H1 (cell line): ENCODE data around the gene TWF2.

Experiments used
- BCL11A ChIP-seq, 2 experiments: IDR thresholded peaks; one replicate each; pipeline ENCODE4 v1.6.1; 2011; ENCODE audit warnings: low read depth in 2 of 2, low read length in 2 of 2, mild to moderate bottlenecking in 2 of 2
- EGR1 ChIP-seq: IDR thresholded peaks from 2 replicates; pipeline ENCODE4 v1.6.1; 2011; ENCODE audit warnings: low read depth, low read length, borderline replicate concordance
- HDAC6 ChIP-seq: IDR thresholded peaks from one replicate; pipeline ENCODE4 v1.7.1; 2012; ENCODE audit warnings: low read depth, mild to moderate bottlenecking, inconsistent platforms, low read length, moderate library complexity
- PHF8 ChIP-seq: fragments of 200-600 bp; sonication (generic); conservative IDR thresholded peaks from 2 replicates; pipeline ENCODE4 v1.7.1; 2012; ENCODE audit warnings: low read depth, mild to moderate bottlenecking, inconsistent platforms, low read length, moderate library complexity
- POLR2A ChIP-seq, 2 experiments: IDR thresholded peaks; 1 replicate in 1 of 2; 2 replicates in 1 of 2; pipeline ENCODE4 v1.6.1; 2011; ENCODE audit warnings: low read depth in 2 of 2, low read length in 2 of 2, mild to moderate bottlenecking in 2 of 2; ENCODE audit errors: control extremely low read depth in 1 of 2
- RAD21 ChIP-seq, 2 experiments: IDR thresholded peaks in 1 of 2; conservative IDR thresholded peaks in 1 of 2; 2 replicates each; pipeline ENCODE4 v1.6.1; 2011; ENCODE audit warnings: low read depth in 2 of 2, low read length in 2 of 2, improper control_type of control experiment in 1 of 2, inconsistent platforms in 1 of 2, mild to moderate bottlenecking in 1 of 2, moderate library complexity in 1 of 2
- SP1 ChIP-seq: IDR thresholded peaks from 2 replicates; pipeline ENCODE4 v1.6.1; 2011; ENCODE audit warnings: low read depth, low read length
- TBP ChIP-seq: IDR thresholded peaks from 2 replicates; pipeline ENCODE4 v1.6.1; 2011; ENCODE audit warnings: low read depth, low read length, improper control_type of control experiment
- TF ChIP-seq, protein P1 (sequence below), 3 experiments: IDR thresholded peaks; 1 replicate in 2 of 3; 2 replicates in 1 of 3; pipeline versions ENCODE4 v1.5.1 to v1.6.1; 2011; ENCODE audit warnings: low read length in 3 of 3, mild to moderate bottlenecking in 3 of 3, inconsistent platforms in 2 of 3, low read depth in 1 of 3, moderate library complexity in 1 of 3; ENCODE audit not compliant: insufficient read depth in 1 of 3; ENCODE audit errors: control extremely low read depth in 1 of 3

DNA sequence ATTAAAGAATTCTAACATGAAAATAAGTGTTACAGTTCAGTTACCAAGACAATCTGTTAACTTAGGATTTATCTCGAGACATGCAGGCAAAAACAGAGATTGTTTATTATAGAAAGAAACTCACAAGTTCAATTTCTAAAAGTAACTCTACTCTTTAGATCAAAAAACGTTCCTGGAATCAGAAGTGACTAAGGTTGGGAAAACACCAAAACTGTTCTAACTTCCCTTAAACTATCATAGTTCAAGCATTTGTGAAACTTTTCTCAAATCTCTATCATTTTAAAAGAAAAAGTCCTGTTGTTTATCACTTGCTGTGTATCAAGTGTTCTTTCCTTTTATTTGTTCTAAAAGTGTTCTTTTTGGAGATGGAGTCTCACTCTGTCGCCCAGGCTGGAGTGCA, 30.8 kb upstream of the TWF2 start:
- TF ChIP-seq, protein P1, sequence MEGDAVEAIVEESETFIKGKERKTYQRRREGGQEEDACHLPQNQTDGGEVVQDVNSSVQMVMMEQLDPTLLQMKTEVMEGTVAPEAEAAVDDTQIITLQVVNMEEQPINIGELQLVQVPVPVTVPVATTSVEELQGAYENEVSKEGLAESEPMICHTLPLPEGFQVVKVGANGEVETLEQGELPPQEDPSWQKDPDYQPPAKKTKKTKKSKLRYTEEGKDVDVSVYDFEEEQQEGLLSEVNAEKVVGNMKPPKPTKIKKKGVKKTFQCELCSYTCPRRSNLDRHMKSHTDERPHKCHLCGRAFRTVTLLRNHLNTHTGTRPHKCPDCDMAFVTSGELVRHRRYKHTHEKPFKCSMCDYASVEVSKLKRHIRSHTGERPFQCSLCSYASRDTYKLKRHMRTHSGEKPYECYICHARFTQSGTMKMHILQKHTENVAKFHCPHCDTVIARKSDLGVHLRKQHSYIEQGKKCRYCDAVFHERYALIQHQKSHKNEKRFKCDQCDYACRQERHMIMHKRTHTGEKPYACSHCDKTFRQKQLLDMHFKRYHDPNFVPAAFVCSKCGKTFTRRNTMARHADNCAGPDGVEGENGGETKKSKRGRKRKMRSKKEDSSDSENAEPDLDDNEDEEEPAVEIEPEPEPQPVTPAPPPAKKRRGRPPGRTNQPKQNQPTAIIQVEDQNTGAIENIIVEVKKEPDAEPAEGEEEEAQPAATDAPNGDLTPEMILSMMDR (IDR thresholded peaks at IDR 0.05; ENCODE audit: control extremely low read depth in 1 of 3, insufficient read depth in 1 of 3, low read depth in 1 of 3, low read length in 3 of 3), result no peak
- no peak for TF ChIP-seq SP1
- no peak for TF ChIP-seq RAD21 (IDR thresholded peaks at IDR 0.05 in 1 of 2, conservative IDR thresholded peaks at IDR 0.05 in 1 of 2; ENCODE audit: low read depth in 2 of 2, low read length in 2 of 2)
- no peak for TF ChIP-seq POLR2A (IDR thresholded peaks at IDR 0.05; ENCODE audit: control extremely low read depth in 1 of 2, low read depth in 2 of 2, low read length in 2 of 2)
- TF ChIP-seq TBP, result no peak
- no peak for TF ChIP-seq BCL11A (IDR thresholded peaks at IDR 0.05; ENCODE audit: low read depth in 2 of 2, low read length in 2 of 2)
- no peak for TF ChIP-seq EGR1
- TF ChIP-seq HDAC6, result no peak
- no peak for TF ChIP-seq PHF8
